Cardiac muscle cell (in vitro differentiated cells and primary cell): ENCODE results near the gene GSK3B. TPM values are rescaled to one million over a fixed set of nuclear protein-coding genes. Genes with fewer than 3 reads are reported as not detected.
A peak's percentile ranks its signal among the peaks of the same experiment; 100 is the strongest.

Experiments
- DNase-seq, 2 donors: peaks; one replicate each; pipeline versions ENCODE4 v3.0.0 to v3.0.0-alpha.2; 2010 to 2017; ENCODE audit warnings: low read depth in 1 of 2, low spot score in 1 of 2
- H3K27ac ChIP-seq: fragments of 200-600 bp; sonication (generic); 2 replicates; pipeline ENCODE4 v1.5.1; 2016
- H3K27me3 ChIP-seq: fragments of 200-600 bp; sonication (generic); 2 replicates; pipeline ENCODE4 v1.6.0; 2016; ENCODE audit warnings: control low read depth
- H3K36me3 ChIP-seq: fragments of 200-600 bp; sonication (generic); 2 replicates; pipeline ENCODE4 v1.5.1; 2016; ENCODE audit warnings: control low read depth
- H3K4me1 ChIP-seq: fragments of 200-600 bp; sonication (generic); 2 replicates; pipeline ENCODE4 v1.8.1; 2017; ENCODE audit warnings: low read depth, mild to moderate bottlenecking, mixed run types
- H3K4me3 ChIP-seq: fragments of 200-600 bp; sonication (generic); 2 replicates; pipeline ENCODE4 v1.5.1; 2016; ENCODE audit warnings: mild to moderate bottlenecking
- H3K9me3 ChIP-seq: fragments of 200-600 bp; sonication (generic); 2 replicates; pipeline ENCODE4 v1.5.1; 2017; ENCODE audit warnings: low read depth, mild to moderate bottlenecking, control low read depth
- polyA plus RNA-seq: library from polyadenylated mRNA; unstranded; fragments of >200 nt; fragmentation: Nextera tagmentation; extraction: Ambion mirVana; gene quantifications from 2 replicates; pipeline ENCODE4 v1.2.1, GENCODE V29; 2016
- total RNA-seq: library from RNA; depleted of rRNA; stranded (reverse); fragments of >200 nt; gene quantifications from 2 replicates; pipeline ENCODE4 v1.2.3, GENCODE V29; 2016
- TF ChIP-seq, protein P1 (sequence below): IDR thresholded peaks from 2 replicates; pipeline ENCODE4 v1.5.1; 2012; ENCODE audit warnings: low read depth, mild to moderate bottlenecking, low read length

GSK3B gene
- total and polyA plus RNA-seq, 2 experiments from 2014 or later: 20.4 to 48.3 TPM

- Histone ChIP-seq H3K4me1 (peaks cover 12% of the 10 kb centered on the region), H3K36me3 (no peaks in the 10 kb centered on the region), H3K27ac (peak overlapping the region; percentile 100), H3K4me3 (peak overlapping the region; percentile 85), H3K27me3 (no peaks in the 10 kb centered on the region), H3K9me3 (no peaks in the 10 kb centered on the region)
- DNase-seq: no peak
- TF ChIP-seq, protein P1, sequence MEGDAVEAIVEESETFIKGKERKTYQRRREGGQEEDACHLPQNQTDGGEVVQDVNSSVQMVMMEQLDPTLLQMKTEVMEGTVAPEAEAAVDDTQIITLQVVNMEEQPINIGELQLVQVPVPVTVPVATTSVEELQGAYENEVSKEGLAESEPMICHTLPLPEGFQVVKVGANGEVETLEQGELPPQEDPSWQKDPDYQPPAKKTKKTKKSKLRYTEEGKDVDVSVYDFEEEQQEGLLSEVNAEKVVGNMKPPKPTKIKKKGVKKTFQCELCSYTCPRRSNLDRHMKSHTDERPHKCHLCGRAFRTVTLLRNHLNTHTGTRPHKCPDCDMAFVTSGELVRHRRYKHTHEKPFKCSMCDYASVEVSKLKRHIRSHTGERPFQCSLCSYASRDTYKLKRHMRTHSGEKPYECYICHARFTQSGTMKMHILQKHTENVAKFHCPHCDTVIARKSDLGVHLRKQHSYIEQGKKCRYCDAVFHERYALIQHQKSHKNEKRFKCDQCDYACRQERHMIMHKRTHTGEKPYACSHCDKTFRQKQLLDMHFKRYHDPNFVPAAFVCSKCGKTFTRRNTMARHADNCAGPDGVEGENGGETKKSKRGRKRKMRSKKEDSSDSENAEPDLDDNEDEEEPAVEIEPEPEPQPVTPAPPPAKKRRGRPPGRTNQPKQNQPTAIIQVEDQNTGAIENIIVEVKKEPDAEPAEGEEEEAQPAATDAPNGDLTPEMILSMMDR: no peak
Observed at GRCh38 chr3:120095979-120096426, 1.8 kb upstream of the GSK3B start.

DNA sequence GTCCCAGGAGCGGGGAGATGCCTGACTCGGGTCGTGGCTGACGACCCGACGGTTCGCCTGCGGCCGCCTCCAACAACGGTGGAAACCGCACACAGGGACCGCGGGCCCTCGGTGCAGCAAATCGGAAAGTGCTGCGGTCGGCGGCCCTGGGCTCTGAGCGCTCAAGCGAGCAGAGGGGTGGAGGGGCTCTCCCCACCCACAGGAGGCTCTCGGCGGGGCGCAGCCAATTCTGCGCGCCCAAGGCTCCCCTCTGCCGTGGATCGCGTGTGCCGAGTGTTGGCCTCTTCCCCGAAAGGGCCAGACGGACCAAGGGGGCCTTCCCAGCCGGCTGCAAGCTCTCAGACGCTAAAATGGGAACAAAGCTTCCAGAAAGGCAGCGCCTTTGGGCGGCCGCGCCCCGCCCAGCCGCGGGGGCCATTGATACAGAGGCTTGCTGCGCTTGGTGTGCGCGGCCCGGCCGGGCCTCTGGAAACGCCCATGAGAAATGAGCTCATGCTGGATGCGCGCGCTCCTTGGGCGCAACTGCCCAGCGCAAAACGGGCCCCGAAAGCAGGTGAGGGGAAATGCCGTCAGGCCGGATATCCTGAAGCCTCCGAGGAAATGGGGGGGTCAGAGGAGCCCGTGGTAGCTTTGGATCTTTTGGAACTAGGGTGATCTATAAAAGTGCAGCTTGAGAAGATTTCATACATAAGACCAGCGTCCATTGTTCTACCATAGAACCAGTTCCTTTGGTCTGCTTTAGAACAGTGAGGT, 1.2 kb upstream of the GSK3B start:
- TF ChIP-seq, protein P1: no peak
- DNase-seq: peak; percentile 92 to 93

DNA sequence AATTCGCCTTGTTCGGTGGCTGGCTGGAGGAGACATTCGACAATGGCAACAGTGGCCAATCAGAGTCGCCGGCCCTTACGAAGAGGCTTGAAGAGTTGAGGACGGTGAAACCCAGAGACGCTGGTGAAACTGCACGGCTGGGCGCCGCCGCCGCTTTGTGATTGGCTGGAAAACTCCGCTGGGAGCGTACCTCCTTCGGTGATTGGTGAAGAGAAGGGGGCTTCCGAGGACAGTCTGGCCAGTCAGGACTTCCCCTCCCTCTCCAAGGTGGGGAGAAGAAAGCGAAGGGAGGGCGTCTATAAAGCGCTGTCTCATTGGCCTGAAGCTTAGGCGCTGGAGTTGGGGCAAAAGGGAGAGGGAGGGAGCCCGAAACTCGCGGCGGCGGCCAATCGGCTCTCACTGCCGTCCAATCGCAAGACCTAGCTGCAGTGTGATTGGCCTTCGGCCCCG, 554 bp upstream of the GSK3B start:
- no peaks in the 10 kb centered on the region for H3K36me3 ChIP-seq
- H3K4me1 ChIP-seq: peaks cover 21% of the 10 kb centered on the region
- no peaks in the 10 kb centered on the region for H3K27me3 ChIP-seq
- H3K4me3 ChIP-seq: peak overlapping the region; percentile 85
- TF ChIP-seq, protein P1: no peak
- peak; percentile 99 to 100 for DNase-seq
- H3K27ac ChIP-seq: peak overlapping the region; percentile 100
- H3K9me3 ChIP-seq: no peaks in the 10 kb centered on the region

More for the DNA sequence above, 1.2 kb upstream of the GSK3B start:
- no peaks in the 10 kb centered on the region for H3K9me3 ChIP-seq
- peaks cover 16% of the 10 kb centered on the region for H3K4me1 ChIP-seq
- peak overlapping the region; percentile 85 for H3K4me3 ChIP-seq
- no peaks in the 10 kb centered on the region for H3K27me3 ChIP-seq
- H3K36me3 ChIP-seq: no peaks in the 10 kb centered on the region
- peak overlapping the region; percentile 100 for H3K27ac ChIP-seq

GRCh38 chr3:120093119-120093910, 932 bp downstream of the GSK3B start:
- TF ChIP-seq, protein P1: no peak
- peak; percentile 41 to 94 for DNase-seq
- no peaks in the 10 kb centered on the region for H3K36me3 ChIP-seq
- no peaks in the 10 kb centered on the region for H3K27me3 ChIP-seq
- H3K4me1 ChIP-seq: peaks cover 28% of the 10 kb centered on the region
- peak overlapping the region; percentile 100 for H3K27ac ChIP-seq
- H3K4me3 ChIP-seq: peak overlapping the region; percentile 86
- H3K9me3 ChIP-seq: no peaks in the 10 kb centered on the region

- H3K9me3 ChIP-seq: no peaks in the 10 kb centered on the region
- no peak overlapping the region for H3K27ac ChIP-seq
- no peaks in the 10 kb centered on the region for H3K36me3 ChIP-seq
- DNase-seq: no peak
- no peaks in the 10 kb centered on the region for H3K27me3 ChIP-seq
- TF ChIP-seq, protein P1: no peak
- peak overlapping the region; percentile 86 for H3K4me3 ChIP-seq
- peaks cover 28% of the 10 kb centered on the region for H3K4me1 ChIP-seq
Observed at GRCh38 chr3:120092474-120092873, 1.8 kb downstream of the GSK3B start.
